Muscle layer of colon (tissue), 2 donors: ENCODE measurements around the gene PSRC1.

Experiments
- H3K27ac ChIP-seq: one replicate; pipeline ENCODE4 v1.7.0; 2013; ENCODE audit warnings: low read depth, mild to moderate bottlenecking, low read length, moderate library complexity
- H3K27me3 ChIP-seq, 2 donors: one replicate each; pipeline ENCODE4 v1.7.0; 2013; ENCODE audit warnings: low read length in 2 of 2, mild to moderate bottlenecking in 2 of 2; ENCODE audit not compliant: insufficient read depth in 2 of 2, control insufficient read depth in 1 of 2
- H3K36me3 ChIP-seq: one replicate; pipeline ENCODE4 v1.7.0; 2013; ENCODE audit warnings: mild to moderate bottlenecking, low read length; ENCODE audit not compliant: insufficient read depth
- H3K4me1 ChIP-seq: one replicate; pipeline ENCODE4 v1.7.0; 2013; ENCODE audit warnings: mild to moderate bottlenecking, low read length; ENCODE audit not compliant: insufficient read depth
- H3K4me3 ChIP-seq, 2 donors: one replicate each; pipeline ENCODE4 v1.7.0; 2013; ENCODE audit warnings: low read length in 2 of 2, low read depth in 1 of 2, mild to moderate bottlenecking in 1 of 2, moderate library complexity in 1 of 2
- H3K9ac ChIP-seq: one replicate; pipeline ENCODE4 v1.7.0; 2013; ENCODE audit warnings: low read length
- H3K9me3 ChIP-seq: one replicate; pipeline ENCODE4 v1.7.0; 2013; ENCODE audit warnings: mild to moderate bottlenecking, low read length
- donor health status: abdominal sarcoma.
- donor health status: Adenocarcinoma of cecum.

The PSRC1 gene

GRCh38 chr1:109247401-109248365, 35.3 kb downstream of the PSRC1 start:
- Histone ChIP-seq H3K4me3 (no peak overlapping the region), H3K9ac (no peak overlapping the region), H3K4me1 (peaks cover 5% of the 10 kb centered on the region), H3K9me3 (no peaks in the 10 kb centered on the region), H3K36me3 (no peaks in the 10 kb centered on the region), H3K27me3 (peaks cover 0 to 3% of the 10 kb centered on the region in 2 donors), H3K27ac (no peak overlapping the region)

DNA sequence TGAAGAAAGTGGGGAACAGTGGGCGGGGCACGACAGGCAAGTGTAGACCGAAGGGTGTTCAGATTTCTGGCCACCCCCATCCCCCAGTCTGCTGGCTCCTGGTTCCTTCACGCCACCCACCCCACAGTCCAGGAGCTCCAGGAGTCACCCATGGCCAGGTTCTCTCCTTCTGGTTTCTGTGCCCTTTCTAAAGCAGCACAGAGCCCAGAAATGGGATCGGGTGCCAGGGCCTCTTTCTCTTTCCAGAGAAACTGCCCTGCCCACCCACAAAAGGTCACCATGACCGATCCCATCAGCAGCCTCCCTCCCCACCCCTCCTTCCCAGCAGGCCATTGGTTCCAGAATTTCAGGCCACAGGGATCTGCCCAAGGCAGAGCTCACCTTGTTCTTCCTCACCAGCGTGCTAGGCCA, 36.8 kb downstream of the PSRC1 start:
- no peak overlapping the region for H3K27ac ChIP-seq
- peaks cover 21% of the 10 kb centered on the region for H3K4me1 ChIP-seq
- peaks cover 0 to 3% of the 10 kb centered on the region in 2 donors for H3K27me3 ChIP-seq
- H3K4me3 ChIP-seq: no peak overlapping the region
- no peak overlapping the region for H3K9ac ChIP-seq
- H3K9me3 ChIP-seq: no peaks in the 10 kb centered on the region
- H3K36me3 ChIP-seq: no peaks in the 10 kb centered on the region

- peaks cover 19% of the 10 kb centered on the region for H3K4me1 ChIP-seq
- H3K9me3 ChIP-seq: no peaks in the 10 kb centered on the region
- H3K27ac ChIP-seq: no peak overlapping the region
- no peaks in the 10 kb centered on the region for H3K36me3 ChIP-seq
- peaks cover 0 to 3% of the 10 kb centered on the region in 2 donors for H3K27me3 ChIP-seq
- H3K9ac ChIP-seq: no peak overlapping the region
- no peak overlapping the region for H3K4me3 ChIP-seq
Observed at GRCh38 chr1:109243860-109244552, 38.9 kb downstream of the PSRC1 start.

DNA sequence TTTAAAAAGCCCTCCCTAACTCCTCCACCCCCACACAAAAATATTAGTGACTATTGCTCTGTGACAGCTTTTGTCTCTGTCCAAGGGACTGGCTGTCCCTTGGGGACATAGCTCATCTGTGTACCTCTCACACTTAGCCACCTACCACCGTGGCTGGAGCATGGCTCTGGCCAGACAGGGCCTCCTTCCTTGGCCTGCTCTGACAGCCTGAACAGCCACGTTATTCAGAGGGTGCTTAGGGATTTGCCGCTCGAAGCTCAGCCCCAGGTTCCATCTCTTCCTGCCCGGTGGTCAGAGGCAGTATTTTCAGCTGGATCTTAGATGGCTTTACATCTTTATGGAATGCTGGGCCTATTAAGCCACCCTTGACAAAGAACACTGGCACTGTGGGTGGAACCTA, 39.7 kb downstream of the PSRC1 start:
- no peaks in the 10 kb centered on the region for H3K9me3 ChIP-seq
- H3K4me1 ChIP-seq: peaks cover 16% of the 10 kb centered on the region
- H3K9ac ChIP-seq: no peak overlapping the region
- H3K36me3 ChIP-seq: peaks cover 7% of the 10 kb centered on the region
- H3K27me3 ChIP-seq: peaks cover 0 to 3% of the 10 kb centered on the region in 2 donors
- H3K4me3 ChIP-seq: no peak overlapping the region
- no peak overlapping the region for H3K27ac ChIP-seq

- Histone ChIP-seq H3K27ac (no peak overlapping the region), H3K4me1 (peaks cover 16% of the 10 kb centered on the region), H3K4me3 (no peak overlapping the region), H3K9me3 (no peaks in the 10 kb centered on the region), H3K9ac (no peak overlapping the region), H3K27me3 (peaks cover 0 to 3% of the 10 kb centered on the region in 2 donors), H3K36me3 (peaks cover 14% of the 10 kb centered on the region)
Observed at GRCh38 chr1:109242387-109242786, 40.6 kb downstream of the PSRC1 start.

GRCh38 chr1:109241841-109242345, 41.1 kb downstream of the PSRC1 start:
- no peak overlapping the region for H3K4me3 ChIP-seq
- peaks cover 0 to 3% of the 10 kb centered on the region in 2 donors for H3K27me3 ChIP-seq
- H3K9ac ChIP-seq: no peak overlapping the region
- no peaks in the 10 kb centered on the region for H3K9me3 ChIP-seq
- H3K4me1 ChIP-seq: peaks cover 16% of the 10 kb centered on the region
- H3K27ac ChIP-seq: no peak overlapping the region
- H3K36me3 ChIP-seq: peaks cover 19% of the 10 kb centered on the region

DNA sequence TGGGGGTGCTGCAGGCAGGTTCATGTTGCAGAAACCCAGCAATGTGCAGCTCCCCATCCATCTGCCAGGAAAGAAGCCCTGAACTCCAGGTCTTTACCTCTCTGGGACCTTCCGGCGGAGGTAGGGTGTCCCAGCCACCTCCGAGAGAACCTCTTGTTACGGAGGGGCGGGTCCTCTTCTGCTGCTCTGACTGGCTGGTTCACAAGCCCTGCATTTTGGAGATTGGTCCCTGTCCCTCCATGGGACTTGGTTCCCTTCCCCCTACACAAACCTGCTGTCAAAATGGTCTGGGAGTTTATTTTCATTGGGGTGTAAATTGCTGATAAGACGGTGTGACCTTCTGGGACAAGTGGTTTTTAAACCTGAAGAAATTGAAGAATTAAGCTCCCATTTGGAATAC, 41.6 kb downstream of the PSRC1 start:
- no peak overlapping the region for H3K4me3 ChIP-seq
- peaks cover 0 to 3% of the 10 kb centered on the region in 2 donors for H3K27me3 ChIP-seq
- no peaks in the 10 kb centered on the region for H3K9me3 ChIP-seq
- H3K27ac ChIP-seq: no peak overlapping the region
- H3K36me3 ChIP-seq: peaks cover 24% of the 10 kb centered on the region
- peaks cover 16% of the 10 kb centered on the region for H3K4me1 ChIP-seq
- no peak overlapping the region for H3K9ac ChIP-seq

DNA sequence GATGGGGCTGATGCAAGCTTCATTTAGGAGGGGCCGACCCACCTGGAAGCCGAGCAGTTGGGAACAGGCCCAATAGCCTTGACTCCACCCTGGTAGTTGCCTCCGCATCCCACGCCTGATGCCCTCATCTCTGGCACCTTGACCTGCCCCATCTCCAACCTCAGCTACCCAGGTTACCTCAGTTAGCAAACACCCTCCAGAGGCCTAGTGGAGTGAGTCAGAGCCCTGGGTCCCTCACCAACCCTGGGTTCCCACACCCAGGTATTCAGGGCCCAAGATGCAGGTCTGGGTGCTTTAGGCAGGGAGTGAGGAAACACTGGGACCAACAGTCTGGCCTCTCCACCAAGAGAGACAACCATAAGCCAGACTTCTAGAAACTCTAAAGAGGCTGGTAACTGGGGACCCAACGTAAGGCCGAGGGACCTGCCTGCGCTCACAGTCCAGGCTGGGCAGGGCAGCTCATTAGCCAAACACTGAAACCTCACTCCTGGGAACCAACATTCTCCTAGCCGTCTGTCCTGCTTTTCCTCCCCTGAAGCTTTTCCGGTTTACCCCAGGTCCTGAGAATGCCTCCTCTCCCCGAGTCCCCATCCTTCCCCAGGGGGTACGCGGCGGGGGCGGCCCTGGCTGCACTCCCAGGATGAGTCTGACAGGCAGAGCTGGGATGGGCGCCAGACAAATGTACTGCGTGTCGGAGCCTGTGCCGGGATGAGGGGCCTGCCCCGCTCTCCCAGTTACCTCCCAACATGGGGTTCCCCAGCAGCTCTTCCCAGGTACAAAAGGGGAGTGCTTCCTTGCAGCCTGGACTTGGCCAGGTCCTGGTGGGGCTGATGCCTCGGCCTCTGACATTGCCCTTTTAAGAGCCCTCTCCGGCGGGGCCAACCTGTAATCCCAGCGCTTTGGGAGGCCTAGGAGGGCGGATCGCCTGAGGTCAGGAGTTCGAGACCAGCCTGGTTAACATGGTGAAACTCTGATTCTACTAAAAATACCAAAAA, 42.5 kb downstream of the PSRC1 start:
- peaks cover 33% of the 10 kb centered on the region for H3K36me3 ChIP-seq
- H3K4me3 ChIP-seq: peak overlapping the region; percentile 24 to 25
- H3K27me3 ChIP-seq: peaks cover 0 to 3% of the 10 kb centered on the region in 2 donors
- peak overlapping the region; percentile 55 for H3K27ac ChIP-seq
- H3K9ac ChIP-seq: no peak overlapping the region
- no peaks in the 10 kb centered on the region for H3K9me3 ChIP-seq
- H3K4me1 ChIP-seq: peaks cover 16% of the 10 kb centered on the region

DNA sequence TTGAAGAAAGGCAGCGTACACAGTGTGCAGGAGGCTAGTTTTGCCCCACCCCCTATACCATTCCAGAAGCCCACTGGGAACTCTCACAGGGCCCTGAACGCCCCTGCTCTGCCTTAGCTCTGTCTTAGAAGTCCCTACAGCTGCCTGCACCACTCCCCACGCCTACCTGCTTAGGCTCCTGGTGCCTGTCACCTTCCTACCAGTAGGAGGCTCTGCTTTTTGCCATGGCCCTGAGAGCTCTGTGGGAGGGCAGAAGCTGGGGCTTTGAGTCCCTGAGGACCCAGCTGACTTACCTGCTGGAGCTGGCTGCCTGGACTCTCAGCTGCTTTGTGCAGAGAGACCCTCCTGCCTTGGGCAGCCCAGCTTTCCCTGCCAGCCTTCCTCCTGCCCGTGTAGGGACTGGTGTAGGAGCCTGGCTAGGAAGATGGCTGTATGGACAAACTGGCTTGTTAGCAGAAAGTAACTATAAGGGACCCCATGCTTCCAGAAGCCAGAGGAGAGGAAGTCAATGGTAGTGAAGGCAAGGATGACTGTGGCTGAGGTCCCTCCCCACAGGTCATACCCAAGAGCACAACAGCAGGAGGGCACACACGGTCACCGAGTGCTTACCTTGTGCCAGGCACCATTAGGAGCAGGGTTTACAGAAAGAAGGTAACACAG, 43.4 kb downstream of the PSRC1 start:
- Histone ChIP-seq H3K9ac (no peak overlapping the region), H3K4me3 (no peak overlapping the region), H3K36me3 (peaks cover 39% of the 10 kb centered on the region), H3K9me3 (no peaks in the 10 kb centered on the region), H3K4me1 (peaks cover 16% of the 10 kb centered on the region), H3K27ac (peak overlapping the region; percentile 27), H3K27me3 (peaks cover 0 to 3% of the 10 kb centered on the region in 2 donors)

DNA sequence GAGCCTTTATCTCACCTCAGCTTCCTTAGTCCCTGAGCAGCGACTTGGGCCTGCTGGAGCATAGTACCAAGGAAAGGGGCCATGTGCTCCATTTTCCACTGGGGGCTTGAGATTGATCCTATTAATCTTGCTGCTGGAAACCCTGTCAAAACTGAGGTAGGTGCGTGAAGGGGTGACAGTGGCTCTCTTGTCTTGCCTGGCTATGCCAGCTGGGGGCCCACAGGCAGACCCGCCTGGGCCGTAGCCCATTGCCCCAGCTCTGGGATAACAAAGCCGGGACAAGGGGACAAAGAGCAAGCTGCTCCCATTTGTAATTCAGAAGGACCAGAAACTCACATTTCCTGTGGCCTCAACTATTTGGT, 43.9 kb downstream of the PSRC1 start:
- peaks cover 0 to 3% of the 10 kb centered on the region in 2 donors for H3K27me3 ChIP-seq
- peaks cover 39% of the 10 kb centered on the region for H3K36me3 ChIP-seq
- no peak overlapping the region for H3K4me3 ChIP-seq
- H3K27ac ChIP-seq: no peak overlapping the region
- H3K9ac ChIP-seq: no peak overlapping the region
- peaks cover 16% of the 10 kb centered on the region for H3K4me1 ChIP-seq
- no peaks in the 10 kb centered on the region for H3K9me3 ChIP-seq
